ENCODE results near the gene LRP8. TPM values are rescaled to one million over a fixed set of nuclear protein-coding genes. Genes with fewer than 3 reads are reported as not detected.

LRP8 gene
- total and polyA plus RNA-seq, 2 donors, result 1.7 to 4.5 TPM

DNA sequence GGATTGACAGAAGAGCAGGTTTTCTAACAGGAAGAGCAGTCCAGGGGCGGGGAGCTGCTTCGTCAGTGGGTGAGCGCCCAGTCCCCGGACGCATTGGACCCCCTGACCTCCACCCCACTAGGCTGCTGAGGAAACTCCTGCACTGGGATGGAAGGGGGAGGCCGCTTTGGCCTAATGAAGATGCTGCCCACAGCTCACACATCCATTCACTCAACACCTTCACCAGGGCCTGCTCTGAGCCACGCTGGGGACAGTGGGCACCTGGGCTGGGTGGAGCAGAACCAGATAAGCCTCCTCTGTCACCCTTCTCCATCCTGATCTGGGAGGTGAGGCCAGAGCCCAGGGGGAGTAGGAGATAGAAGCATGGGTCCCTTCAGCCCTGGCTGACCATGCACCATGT lies 13.3 kb downstream of the LRP8 start:
- over 99% methylated on average over 7 of the region's 7 CpGs for WGBS
- no peak for DNase-seq (ENCODE audit: low read depth in 6 of 9, low spot score in 9 of 9)
- no peak overlapping the region for H3K27ac ChIP-seq (ENCODE audit: low read depth in 1 of 2, low read length in 1 of 2)

GRCh38 chr1:53314096-53314495 lies 13.8 kb downstream of the LRP8 start:
- Histone ChIP-seq H3K4me3 (ENCODE audit: low read length in 2 of 2) (no peak overlapping the region), H3K36me3 (ENCODE audit: control insufficient read depth in 2 of 2, insufficient read depth in 2 of 2, low read length in 1 of 2) (peaks cover 0 to 4% of the 10 kb centered on the region in 2 donors), H3K27ac (ENCODE audit: low read depth in 1 of 2, low read length in 1 of 2) (no peak overlapping the region), H3K9me3 (ENCODE audit: control insufficient read depth in 2 of 2, insufficient read depth in 1 of 2, low read length in 1 of 2) (no peaks in the 10 kb centered on the region), H3K27me3 (ENCODE audit: control insufficient read depth in 2 of 2, insufficient read depth in 1 of 2, low read length in 1 of 2) (no peaks in the 10 kb centered on the region), H3K4me1 (ENCODE audit: control insufficient read depth in 2 of 2, insufficient read depth in 2 of 2, low read length in 2 of 2) (peaks cover 0 to 6% of the 10 kb centered on the region in 2 donors)
- WGBS, result 97% methylated on average over 7 of the region's 7 CpGs
- no peak for DNase-seq (ENCODE audit: low read depth in 6 of 9, low spot score in 9 of 9)

More for the DNA sequence above, 13.3 kb downstream of the LRP8 start:
- no peaks in the 10 kb centered on the region for H3K9me3 ChIP-seq (ENCODE audit: control insufficient read depth in 2 of 2, insufficient read depth in 1 of 2, low read length in 1 of 2)
- no peak overlapping the region for H3K4me3 ChIP-seq (ENCODE audit: low read length in 2 of 2)
- H3K27me3 ChIP-seq (ENCODE audit: control insufficient read depth in 2 of 2, insufficient read depth in 1 of 2, low read length in 1 of 2), result no peaks in the 10 kb centered on the region
- peaks cover 0 to 6% of the 10 kb centered on the region in 2 donors for H3K4me1 ChIP-seq (ENCODE audit: control insufficient read depth in 2 of 2, insufficient read depth in 2 of 2, low read length in 2 of 2)
- peaks cover 0 to 4% of the 10 kb centered on the region in 2 donors for H3K36me3 ChIP-seq (ENCODE audit: control insufficient read depth in 2 of 2, insufficient read depth in 2 of 2, low read length in 1 of 2)

GRCh38 chr1:53313556-53313955 lies 14.3 kb downstream of the LRP8 start:
- peaks cover 0 to 6% of the 10 kb centered on the region in 2 donors for H3K4me1 ChIP-seq (ENCODE audit: control insufficient read depth in 2 of 2, insufficient read depth in 2 of 2, low read length in 2 of 2)
- H3K4me3 ChIP-seq (ENCODE audit: low read length in 2 of 2), result no peak overlapping the region
- H3K36me3 ChIP-seq (ENCODE audit: control insufficient read depth in 2 of 2, insufficient read depth in 2 of 2, low read length in 1 of 2), result peaks cover 0 to 4% of the 10 kb centered on the region in 2 donors
- no peak overlapping the region for H3K27ac ChIP-seq (ENCODE audit: low read depth in 1 of 2, low read length in 1 of 2)
- 83% methylated on average over 5 of the region's 5 CpGs for WGBS
- no peaks in the 10 kb centered on the region for H3K9me3 ChIP-seq (ENCODE audit: control insufficient read depth in 2 of 2, insufficient read depth in 1 of 2, low read length in 1 of 2)
- no peak for DNase-seq (ENCODE audit: low read depth in 6 of 9, low spot score in 9 of 9)
- no peaks in the 10 kb centered on the region for H3K27me3 ChIP-seq (ENCODE audit: control insufficient read depth in 2 of 2, insufficient read depth in 1 of 2, low read length in 1 of 2)

DNA sequence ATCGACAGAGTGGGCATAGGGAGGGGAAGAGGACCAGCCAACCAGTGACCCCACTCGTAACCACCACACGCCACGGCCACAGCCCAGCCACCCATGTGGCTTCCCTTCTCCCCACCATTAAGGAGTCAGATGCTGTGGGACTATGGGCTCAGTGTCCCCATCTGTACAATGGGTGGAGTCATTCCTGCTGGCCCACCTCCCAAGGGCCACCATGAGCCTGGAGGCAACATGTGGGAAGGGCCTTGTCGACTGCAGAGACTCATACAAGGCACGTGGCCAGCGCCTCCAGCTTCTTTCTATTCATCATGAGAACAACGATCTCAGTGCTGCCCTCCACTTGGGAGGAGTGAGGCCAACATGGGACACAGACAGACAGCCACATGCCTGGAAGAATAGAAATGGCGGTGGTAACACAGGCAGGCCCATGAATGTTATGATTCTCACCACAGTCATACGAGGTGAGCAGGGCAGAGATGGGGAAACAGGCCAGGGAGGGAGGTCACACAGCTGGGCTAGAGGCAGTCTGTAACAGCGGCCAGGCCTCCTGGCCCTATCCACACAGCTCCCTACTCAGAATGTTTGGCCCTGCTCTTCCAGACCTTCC lies 16.1 kb downstream of the LRP8 start:
- no peaks in the 10 kb centered on the region for H3K27me3 ChIP-seq (ENCODE audit: control insufficient read depth in 2 of 2, insufficient read depth in 1 of 2, low read length in 1 of 2)
- no peak overlapping the region for H3K4me3 ChIP-seq (ENCODE audit: low read length in 2 of 2)
- DNase-seq (ENCODE audit: low read depth in 6 of 9, low spot score in 9 of 9), result no peak
- no peaks in the 10 kb centered on the region for H3K9me3 ChIP-seq (ENCODE audit: control insufficient read depth in 2 of 2, insufficient read depth in 1 of 2, low read length in 1 of 2)
- 82% methylated on average over 11 of the region's 11 CpGs for whole genome bisulfite sequencing
- peaks cover 4 to 8% of the 10 kb centered on the region in 2 donors for H3K36me3 ChIP-seq (ENCODE audit: control insufficient read depth in 2 of 2, insufficient read depth in 2 of 2, low read length in 1 of 2)
- H3K27ac ChIP-seq (ENCODE audit: low read depth in 1 of 2, low read length in 1 of 2), result no peak overlapping the region
- peaks cover 0 to 6% of the 10 kb centered on the region in 2 donors for H3K4me1 ChIP-seq (ENCODE audit: control insufficient read depth in 2 of 2, insufficient read depth in 2 of 2, low read length in 2 of 2)

DNA sequence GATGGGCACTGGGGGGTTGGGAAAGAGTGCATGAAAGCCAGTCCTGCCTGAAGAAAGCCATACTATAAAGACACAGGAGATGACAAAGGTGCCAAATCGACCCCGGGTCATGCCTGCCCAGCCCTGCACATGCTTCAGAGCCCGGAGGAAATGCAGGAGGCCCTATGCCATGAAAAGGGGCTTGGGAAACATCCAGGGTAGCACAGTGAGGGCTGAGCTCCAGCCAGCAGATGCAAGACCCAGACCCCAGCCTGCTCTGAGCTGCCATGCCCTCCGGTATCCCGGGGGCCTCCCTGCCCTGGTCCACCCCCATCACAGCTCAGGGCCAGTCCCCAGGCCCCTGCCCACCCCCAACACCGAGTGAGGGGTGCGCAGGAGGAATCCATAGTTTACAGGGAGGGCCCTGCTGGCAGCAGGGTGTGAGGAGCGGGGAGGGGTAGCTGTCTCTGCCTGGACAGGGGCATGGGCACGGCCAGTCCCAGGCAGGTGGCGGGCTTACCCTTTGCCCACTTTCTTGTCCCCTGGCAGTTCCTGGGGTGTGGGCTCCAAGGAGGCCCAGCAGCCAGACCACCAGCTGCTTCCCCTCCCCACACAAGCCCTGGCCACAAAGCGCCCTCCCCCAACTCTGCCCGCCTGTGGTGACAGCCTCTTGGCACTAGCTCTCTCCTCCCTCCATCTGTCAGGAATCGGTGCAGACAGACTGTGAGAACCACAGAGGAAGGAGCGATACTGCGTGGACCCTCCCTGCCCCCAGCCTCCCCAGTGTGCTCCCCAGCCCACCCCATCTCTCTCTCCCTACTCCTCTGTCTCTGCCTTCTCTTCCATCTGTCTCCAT lies 16.8 kb downstream of the LRP8 start:
- no peak for DNase-seq (ENCODE audit: low read depth in 6 of 9, low spot score in 9 of 9)
- Histone ChIP-seq H3K4me1 (ENCODE audit: control insufficient read depth in 2 of 2, insufficient read depth in 2 of 2, low read length in 2 of 2) (peaks cover 0 to 8% of the 10 kb centered on the region in 2 donors), H3K27me3 (ENCODE audit: control insufficient read depth in 2 of 2, insufficient read depth in 1 of 2, low read length in 1 of 2) (no peaks in the 10 kb centered on the region), H3K4me3 (ENCODE audit: low read length in 2 of 2) (no peak overlapping the region), H3K9me3 (ENCODE audit: control insufficient read depth in 2 of 2, insufficient read depth in 1 of 2, low read length in 1 of 2) (no peaks in the 10 kb centered on the region), H3K36me3 (ENCODE audit: control insufficient read depth in 2 of 2, insufficient read depth in 2 of 2, low read length in 1 of 2) (peaks cover 4 to 8% of the 10 kb centered on the region in 2 donors), H3K27ac (ENCODE audit: low read depth in 1 of 2, low read length in 1 of 2) (no peak overlapping the region)
- WGBS, result 54% methylated on average over 15 of the region's 15 CpGs

GRCh38 chr1:53309802-53310201 lies 18.1 kb downstream of the LRP8 start:
- 97% methylated on average over 11 of the region's 11 CpGs for WGBS
- Histone ChIP-seq H3K4me3 (ENCODE audit: low read length in 2 of 2) (no peak overlapping the region), H3K4me1 (ENCODE audit: control insufficient read depth in 2 of 2, insufficient read depth in 2 of 2, low read length in 2 of 2) (peaks cover 0 to 11% of the 10 kb centered on the region in 2 donors), H3K9me3 (ENCODE audit: control insufficient read depth in 2 of 2, insufficient read depth in 1 of 2, low read length in 1 of 2) (no peaks in the 10 kb centered on the region), H3K27ac (ENCODE audit: low read depth in 1 of 2, low read length in 1 of 2) (no peak overlapping the region), H3K36me3 (ENCODE audit: control insufficient read depth in 2 of 2, insufficient read depth in 2 of 2, low read length in 1 of 2) (peaks cover 4 to 8% of the 10 kb centered on the region in 2 donors), H3K27me3 (ENCODE audit: control insufficient read depth in 2 of 2, insufficient read depth in 1 of 2, low read length in 1 of 2) (no peaks in the 10 kb centered on the region)
- DNase-seq (ENCODE audit: low read depth in 6 of 9, low spot score in 9 of 9), result no peak

DNA sequence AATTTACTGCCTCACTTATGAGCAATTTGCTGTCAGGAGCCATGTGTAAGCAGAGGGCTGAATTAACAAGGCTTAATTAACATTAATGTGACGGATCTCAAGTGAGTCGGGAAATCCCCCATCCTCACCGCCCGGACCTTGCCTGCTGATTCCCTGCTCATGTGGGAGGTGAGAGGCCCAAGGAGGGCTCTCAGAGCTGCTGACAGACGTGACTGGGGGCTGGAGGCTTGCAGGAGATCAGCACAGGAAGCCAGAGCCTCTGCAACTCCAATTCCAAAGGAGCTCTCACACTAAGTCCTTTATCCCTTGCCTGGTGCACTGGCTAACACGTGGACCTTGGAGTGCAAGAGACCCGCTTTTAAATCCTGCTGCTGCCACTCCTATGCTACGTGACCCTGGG lies 19.4 kb downstream of the LRP8 start:
- no peak overlapping the region for H3K4me3 ChIP-seq (ENCODE audit: low read length in 2 of 2)
- WGBS, result 90% methylated on average over 8 of the region's 8 CpGs
- DNase-seq (ENCODE audit: low read depth in 6 of 9, low spot score in 9 of 9), result no peak

GRCh38 chr1:53307037-53307436 lies 20.8 kb downstream of the LRP8 start:
- Histone ChIP-seq H3K27ac (ENCODE audit: low read depth in 1 of 2, low read length in 1 of 2) (no peak overlapping the region), H3K9me3 (ENCODE audit: control insufficient read depth in 2 of 2, insufficient read depth in 1 of 2, low read length in 1 of 2) (no peaks in the 10 kb centered on the region), H3K4me3 (ENCODE audit: low read length in 2 of 2) (no peak overlapping the region), H3K4me1 (ENCODE audit: control insufficient read depth in 2 of 2, insufficient read depth in 2 of 2, low read length in 2 of 2) (peaks cover 0 to 11% of the 10 kb centered on the region in 2 donors), H3K36me3 (ENCODE audit: control insufficient read depth in 2 of 2, insufficient read depth in 2 of 2, low read length in 1 of 2) (peaks cover 3 to 4% of the 10 kb centered on the region in 2 donors), H3K27me3 (ENCODE audit: control insufficient read depth in 2 of 2, insufficient read depth in 1 of 2, low read length in 1 of 2) (no peaks in the 10 kb centered on the region)
- no peak for DNase-seq (ENCODE audit: low read depth in 6 of 9, low spot score in 9 of 9)
- WGBS, result 90% methylated on average over 4 of the region's 4 CpGs

More for the DNA sequence above, 19.4 kb downstream of the LRP8 start:
- H3K4me1 ChIP-seq (ENCODE audit: control insufficient read depth in 2 of 2, insufficient read depth in 2 of 2, low read length in 2 of 2), result peaks cover 0 to 11% of the 10 kb centered on the region in 2 donors
- H3K36me3 ChIP-seq (ENCODE audit: control insufficient read depth in 2 of 2, insufficient read depth in 2 of 2, low read length in 1 of 2), result peaks cover 3 to 4% of the 10 kb centered on the region in 2 donors
- no peaks in the 10 kb centered on the region for H3K9me3 ChIP-seq (ENCODE audit: control insufficient read depth in 2 of 2, insufficient read depth in 1 of 2, low read length in 1 of 2)
- no peaks in the 10 kb centered on the region for H3K27me3 ChIP-seq (ENCODE audit: control insufficient read depth in 2 of 2, insufficient read depth in 1 of 2, low read length in 1 of 2)
- no peak overlapping the region for H3K27ac ChIP-seq (ENCODE audit: low read depth in 1 of 2, low read length in 1 of 2)

DNA sequence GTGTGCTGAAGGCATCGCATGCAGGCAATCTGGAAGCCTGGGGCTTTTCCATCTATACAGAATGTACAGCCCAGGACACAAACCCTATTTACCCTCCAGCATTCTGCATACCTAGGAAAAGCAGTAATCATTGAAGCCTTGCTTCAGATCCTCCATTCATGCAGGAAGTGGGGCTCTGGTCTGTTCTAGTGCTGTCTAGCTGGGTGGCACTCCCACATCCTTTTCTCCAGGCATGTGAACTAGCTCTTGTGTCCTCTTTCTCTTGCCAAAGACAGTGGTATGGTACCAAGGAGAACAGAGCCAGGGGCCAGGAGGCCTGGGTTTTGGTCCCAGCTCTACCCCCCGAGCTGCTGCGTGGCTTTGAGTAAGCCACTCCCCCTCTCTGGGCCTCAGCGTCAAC lies 21.7 kb downstream of the LRP8 start:
- 95% methylated on average over 4 of the region's 4 CpGs for WGBS
- H3K4me1 ChIP-seq (ENCODE audit: control insufficient read depth in 2 of 2, insufficient read depth in 2 of 2, low read length in 2 of 2), result peaks cover 0 to 9% of the 10 kb centered on the region in 2 donors
- peak in 2 of 9 donors; percentile 26 to 42 for DNase-seq (ENCODE audit: low read depth in 6 of 9, low spot score in 9 of 9)
- no peaks in the 10 kb centered on the region for H3K27me3 ChIP-seq (ENCODE audit: control insufficient read depth in 2 of 2, insufficient read depth in 1 of 2, low read length in 1 of 2)
- no peaks in the 10 kb centered on the region for H3K9me3 ChIP-seq (ENCODE audit: control insufficient read depth in 2 of 2, insufficient read depth in 1 of 2, low read length in 1 of 2)
- peaks cover 3 to 4% of the 10 kb centered on the region in 2 donors for H3K36me3 ChIP-seq (ENCODE audit: control insufficient read depth in 2 of 2, insufficient read depth in 2 of 2, low read length in 1 of 2)
- no peak overlapping the region for H3K4me3 ChIP-seq (ENCODE audit: low read length in 2 of 2)
- H3K27ac ChIP-seq (ENCODE audit: low read depth in 1 of 2, low read length in 1 of 2), result no peak overlapping the region
